ENCODE results near the gene AQP7.
"Not testable (repeated sequence)": the region's sequence is repeated elsewhere in the genome, so short reads cannot be mapped to it uniquely, and the experiment has no call there.

GRCh38 chr9:33391111-33391771 is 11.1 kb downstream of the AQP7 start:
- TF ChIP-seq, protein P1, sequence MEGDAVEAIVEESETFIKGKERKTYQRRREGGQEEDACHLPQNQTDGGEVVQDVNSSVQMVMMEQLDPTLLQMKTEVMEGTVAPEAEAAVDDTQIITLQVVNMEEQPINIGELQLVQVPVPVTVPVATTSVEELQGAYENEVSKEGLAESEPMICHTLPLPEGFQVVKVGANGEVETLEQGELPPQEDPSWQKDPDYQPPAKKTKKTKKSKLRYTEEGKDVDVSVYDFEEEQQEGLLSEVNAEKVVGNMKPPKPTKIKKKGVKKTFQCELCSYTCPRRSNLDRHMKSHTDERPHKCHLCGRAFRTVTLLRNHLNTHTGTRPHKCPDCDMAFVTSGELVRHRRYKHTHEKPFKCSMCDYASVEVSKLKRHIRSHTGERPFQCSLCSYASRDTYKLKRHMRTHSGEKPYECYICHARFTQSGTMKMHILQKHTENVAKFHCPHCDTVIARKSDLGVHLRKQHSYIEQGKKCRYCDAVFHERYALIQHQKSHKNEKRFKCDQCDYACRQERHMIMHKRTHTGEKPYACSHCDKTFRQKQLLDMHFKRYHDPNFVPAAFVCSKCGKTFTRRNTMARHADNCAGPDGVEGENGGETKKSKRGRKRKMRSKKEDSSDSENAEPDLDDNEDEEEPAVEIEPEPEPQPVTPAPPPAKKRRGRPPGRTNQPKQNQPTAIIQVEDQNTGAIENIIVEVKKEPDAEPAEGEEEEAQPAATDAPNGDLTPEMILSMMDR (IDR thresholded peaks at IDR 0.05), result not testable (repeated sequence)
- not testable (repeated sequence) for TF ChIP-seq POLR2A (IDR thresholded peaks at IDR 0.05)

All from esophagus squamous epithelium (tissue), 4 donors.